GM23248 (cell line): Measurements from ENCODE around the gene BCAP29. TPM values are rescaled to one million over a fixed set of nuclear protein-coding genes. Genes with fewer than 3 reads are reported as not detected.

ENCODE experiments used
- DNase-seq: peaks from one replicate; pipeline ENCODE4 v3.0.0-alpha.2; 2015
- H2AFZ ChIP-seq: fragments of 200-600 bp; sonication (generic); 2 replicates; pipeline ENCODE4 v1.6.1; 2016; ENCODE audit warnings: antibody characterized with exemption
- H3F3A ChIP-seq: fragments of 200-600 bp; sonication (generic); 2 replicates; pipeline ENCODE4 v1.6.1; 2016; ENCODE audit warnings: mild to moderate bottlenecking, antibody characterized with exemption, mixed run types; ENCODE audit not compliant: insufficient read depth
- H3K27ac ChIP-seq: fragments of 200-600 bp; sonication (generic); 2 replicates; pipeline ENCODE4 v1.5.1; 2016; ENCODE audit warnings: mild to moderate bottlenecking
- H3K27me3 ChIP-seq: fragments of 200-600 bp; sonication (generic); replicated peaks from 2 replicates; pipeline ENCODE4 v1.6.1; 2016; ENCODE audit warnings: mild to moderate bottlenecking; ENCODE audit not compliant: insufficient read depth
- H3K36me3 ChIP-seq: fragments of 200-600 bp; sonication (generic); 2 replicates; pipeline ENCODE4 v1.6.1; 2016; ENCODE audit warnings: low read depth, mild to moderate bottlenecking
- H3K4me1 ChIP-seq: fragments of 200-600 bp; sonication (generic); 2 replicates; pipeline ENCODE4 v1.6.1; 2016; ENCODE audit warnings: mild to moderate bottlenecking; ENCODE audit not compliant: insufficient read depth
- H3K4me2 ChIP-seq: fragments of 200-600 bp; sonication (generic); one replicate; pipeline ENCODE4 v1.6.1; 2016; ENCODE audit warnings: mild to moderate bottlenecking; ENCODE audit not compliant: unreplicated experiment
- H3K4me3 ChIP-seq: fragments of 200-600 bp; sonication (generic); 2 replicates; pipeline ENCODE4 v1.5.1; 2016; ENCODE audit warnings: mild to moderate bottlenecking
- H3K79me2 ChIP-seq: fragments of 200-600 bp; sonication (generic); 2 replicates; pipeline ENCODE4 v1.6.1; 2016; ENCODE audit warnings: mild to moderate bottlenecking; ENCODE audit not compliant: insufficient read depth
- H3K9ac ChIP-seq: fragments of 200-600 bp; sonication (generic); 2 replicates; pipeline ENCODE4 v1.6.1; 2016; ENCODE audit warnings: mild to moderate bottlenecking
- H3K9me2 ChIP-seq: fragments of 200-600 bp; sonication (generic); 2 replicates; pipeline ENCODE4 v1.6.1; 2016; ENCODE audit warnings: mixed run types, mild to moderate bottlenecking, moderate library complexity; ENCODE audit not compliant: insufficient read depth
- H3K9me3 ChIP-seq: fragments of 200-600 bp; sonication (generic); one replicate; pipeline ENCODE4 v1.6.1; 2017; ENCODE audit warnings: low read depth
- H4K20me1 ChIP-seq: fragments of 200-600 bp; sonication (generic); 2 replicates; pipeline ENCODE4 v1.6.0; 2016; ENCODE audit not compliant: insufficient read depth
- EZH2 ChIP-seq: fragments of 200-600 bp; sonication (generic); IDR thresholded peaks from 2 replicates; pipeline ENCODE4 v1.6.1; 2018; ENCODE audit warnings: antibody characterized with exemption, mild to moderate bottlenecking; ENCODE audit not compliant: insufficient read depth, poor library complexity, severe bottlenecking
- EZH2phosphoT487 ChIP-seq: fragments of 200-600 bp; sonication (generic); IDR thresholded peaks from 2 replicates; pipeline ENCODE4 v1.6.1; 2018; ENCODE audit warnings: antibody characterized with exemption, moderate library complexity, mild to moderate bottlenecking, low read depth; ENCODE audit not compliant: insufficient read depth
- WGBS, 2 experiments: methylation state at CpG; one replicate each; pipeline ENCODE4 v1.1.6; 2015 to 2017; ENCODE audit warnings: low lambda C conversion rate in 2 of 2, low coverage in 1 of 2; ENCODE audit errors: missing lambda C conversion rate in 2 of 2; 5-methylcytosine and 5-hydroxymethylcytosine counted together
- in situ Hi-C: fragments of 300-500 bp; cut with MboI; formaldehyde crosslinking; loops from 2 replicates; pipeline ENCODE4 v1.15.0; 2020
- polyA plus RNA-seq: library from polyadenylated mRNA; unstranded; fragments of >200 nt; fragmentation: Nextera tagmentation; extraction: Ambion mirVana; gene quantifications from 2 replicates; pipeline ENCODE4 v1.2.1, GENCODE V29; 2016
- total RNA-seq: library from RNA; depleted of rRNA; stranded (reverse); fragments of >200 nt; shearing (Covaris generic); gene quantifications from 2 replicates; pipeline ENCODE4 v1.2.3, GENCODE V29; 2014

Gene BCAP29
- total and polyA plus RNA-seq, 2 experiments from 2014 or later: 106 to 138 TPM

DNA sequence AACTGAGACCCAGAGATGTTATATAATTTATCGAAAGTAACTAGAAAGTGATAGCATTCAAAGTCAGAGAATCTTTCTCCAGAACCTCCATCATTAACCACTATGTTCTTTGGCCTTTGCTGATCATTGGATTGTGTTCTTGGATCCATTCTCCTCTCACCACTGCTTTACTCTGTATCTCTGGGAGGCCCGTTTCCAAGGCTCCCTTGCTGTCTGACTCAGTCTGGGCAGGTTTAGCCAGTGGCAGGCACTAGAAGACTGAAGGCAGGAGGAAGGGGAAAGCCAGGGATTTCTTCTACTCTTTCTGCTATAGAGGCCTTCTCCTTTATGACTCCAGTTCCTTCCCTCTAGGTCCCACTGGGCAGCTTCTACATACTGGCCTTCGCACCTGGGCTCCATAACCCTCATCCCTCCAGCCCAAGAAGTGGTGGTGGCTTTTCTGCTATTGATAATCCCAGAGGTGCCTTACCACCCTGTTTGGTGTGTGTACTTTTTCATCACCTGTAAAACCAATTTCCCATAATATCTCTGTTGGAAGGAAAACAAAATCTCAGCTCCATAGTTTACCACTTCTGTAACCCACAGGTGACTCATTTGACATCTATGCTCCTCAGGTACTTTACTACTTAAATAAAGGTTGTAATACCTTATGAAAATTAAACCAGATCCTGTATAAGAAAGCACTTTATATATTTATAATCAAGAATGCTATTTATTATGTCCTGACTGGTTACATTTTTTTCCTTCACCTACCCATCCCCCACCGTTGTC lies 36.0 kb downstream of the BCAP29 start:
- H3K4me3 ChIP-seq: no peak overlapping the region
- H3K27me3 ChIP-seq: no peaks in the 10 kb centered on the region
- no peaks in the 10 kb centered on the region for H3K36me3 ChIP-seq
- H3K4me1 ChIP-seq: peaks cover 28% of the 10 kb centered on the region
- DNase-seq: peak; percentile 29
- no peaks in the 10 kb centered on the region for H4K20me1 ChIP-seq
- no peak overlapping the region for H3K27ac ChIP-seq
- WGBS, 2 experiments: 93 to 96% methylated on average over 4 of the region's 4 CpGs
- H3F3A ChIP-seq: peaks cover 33% of the 10 kb centered on the region
- H2AFZ ChIP-seq: no peak overlapping the region
- H3K4me2 ChIP-seq: no peak overlapping the region
- H3K9ac ChIP-seq: no peak overlapping the region
- H3K79me2 ChIP-seq: no peaks in the 10 kb centered on the region
- no peaks in the 10 kb centered on the region for H3K9me2 ChIP-seq
- in situ Hi-C loops: no loop called here
- no peaks in the 10 kb centered on the region for H3K9me3 ChIP-seq
- TF ChIP-seq EZH2phosphoT487 (no peak), EZH2 (no peak)

DNA sequence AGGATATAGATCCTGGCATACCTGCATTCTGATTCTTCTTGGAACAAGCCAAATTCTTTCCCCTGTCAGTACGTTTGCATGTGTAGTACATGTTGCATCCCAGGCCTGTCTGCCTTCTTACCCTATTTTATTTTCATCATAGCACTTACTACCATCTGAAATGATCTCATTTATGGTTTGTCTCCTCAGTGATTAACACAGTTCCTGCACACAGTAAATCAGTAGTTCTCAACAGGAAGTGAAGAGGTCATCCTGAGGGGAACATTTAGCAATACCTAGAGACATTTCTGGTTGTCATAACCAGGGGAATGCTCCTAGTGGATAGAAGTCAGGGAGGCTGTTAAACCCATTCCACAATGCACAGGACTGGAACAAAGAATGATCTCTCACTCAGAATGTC lies 42.4 kb downstream of the BCAP29 start:
- in situ Hi-C loops: no loop called here
- Histone ChIP-seq H3K9ac (no peak overlapping the region), H3K36me3 (no peaks in the 10 kb centered on the region), H3K4me2 (peak overlapping the region; percentile 20), H2AFZ (no peak overlapping the region), H4K20me1 (no peaks in the 10 kb centered on the region; the same call in 1 of the 2 replicates), H3K4me1 (peaks cover 14% of the 10 kb centered on the region), H3K9me3 (no peaks in the 10 kb centered on the region), H3K4me3 (no peak overlapping the region), H3K27me3 (no peaks in the 10 kb centered on the region), H3K27ac (peak overlapping the region; percentile 38; the same call in 1 of the 2 replicates), H3K9me2 (no peaks in the 10 kb centered on the region), H3F3A (peaks cover 28% of the 10 kb centered on the region), H3K79me2 (no peaks in the 10 kb centered on the region)
- 10 to 15% methylated on average over 1 of the region's 1 CpG for WGBS, 2 experiments
- TF ChIP-seq EZH2: no peak
- TF ChIP-seq EZH2phosphoT487: peak; percentile 98
- peak; percentile 90 for DNase-seq

GRCh38 chr7:107622894-107623293 lies 42.8 kb downstream of the BCAP29 start:
- H3K79me2 ChIP-seq: no peaks in the 10 kb centered on the region
- no peak for TF ChIP-seq EZH2phosphoT487
- TF ChIP-seq EZH2: no peak
- H3K9ac ChIP-seq: no peak overlapping the region
- H3K9me2 ChIP-seq: no peaks in the 10 kb centered on the region
- H3K27me3 ChIP-seq: no peaks in the 10 kb centered on the region
- no peak for DNase-seq
- in situ Hi-C loops: no loop called here
- H4K20me1 ChIP-seq: no peaks in the 10 kb centered on the region; the same call in 1 of the 2 replicates
- no peaks in the 10 kb centered on the region for H3K36me3 ChIP-seq
- H3K4me1 ChIP-seq: peaks cover 14% of the 10 kb centered on the region
- no peak overlapping the region for H2AFZ ChIP-seq
- 54 to 59% methylated on average over 2 of the region's 2 CpGs for WGBS, 2 experiments
- H3K4me3 ChIP-seq: no peak overlapping the region
- H3K4me2 ChIP-seq: no peak overlapping the region
- H3K9me3 ChIP-seq: no peaks in the 10 kb centered on the region
- H3F3A ChIP-seq: peaks cover 28% of the 10 kb centered on the region
- peak overlapping the region; percentile 38; the same call in 1 of the 2 replicates for H3K27ac ChIP-seq

DNA sequence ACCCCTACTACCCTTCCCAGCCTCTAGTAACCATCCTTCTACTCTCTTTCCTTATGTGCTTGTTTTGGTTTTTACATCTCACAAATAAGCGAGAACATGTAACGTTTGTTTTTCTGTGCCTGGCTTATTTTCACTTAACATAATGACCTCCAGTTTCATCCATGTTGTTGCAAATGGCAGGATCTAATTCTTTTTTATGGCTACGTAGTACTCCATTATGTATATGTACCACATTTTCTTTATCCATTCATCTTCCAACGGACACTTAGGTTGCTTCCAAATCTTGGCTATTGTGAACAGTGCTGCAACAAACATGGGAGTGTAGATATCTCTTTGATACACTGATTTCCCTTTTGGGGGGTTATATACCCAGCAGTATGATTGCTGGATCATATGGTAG lies 47.0 kb downstream of the BCAP29 start:
- WGBS, 2 experiments: 97 to 99% methylated on average over 4 of the region's 4 CpGs
- DNase-seq: no peak
- Histone ChIP-seq H3K9me2 (no peaks in the 10 kb centered on the region), H3K79me2 (no peaks in the 10 kb centered on the region), H3K9me3 (no peaks in the 10 kb centered on the region), H3K4me1 (peaks cover 11% of the 10 kb centered on the region), H3K4me2 (no peak overlapping the region), H3K27ac (no peak overlapping the region), H4K20me1 (no peaks in the 10 kb centered on the region; the same call in 1 of the 2 replicates), H2AFZ (no peak overlapping the region), H3K4me3 (no peak overlapping the region), H3K36me3 (no peaks in the 10 kb centered on the region), H3K9ac (no peak overlapping the region), H3F3A (peaks cover 12% of the 10 kb centered on the region), H3K27me3 (no peaks in the 10 kb centered on the region)
- TF ChIP-seq EZH2phosphoT487: no peak
- TF ChIP-seq EZH2: no peak
- in situ Hi-C loops: no loop called here
